ENCODE measurements around the gene GRB7.

- TF ChIP-seq POLR2A (IDR thresholded peaks at IDR 0.05) (no peak), CTCF (IDR thresholded peaks at IDR 0.05) (no peak)
Observed at GRCh38 chr17:39709998-39710964, 27.5 kb upstream of the GRB7 start.

Data from Peyer's patch (tissue), 4 donors.